OCI-LY3 (cell line): ENCODE data around the gene SLC6A11.

ENCODE experiments used
- H2AFZ ChIP-seq: fragments of 200-600, 300-600 bp; shearing (Covaris generic); 2 replicates; pipeline ENCODE4 v1.6.0; 2014; ENCODE audit warnings: antibody characterized with exemption, low read depth, low read length
- H3K27ac ChIP-seq: fragments of 200-600, 300-600 bp; sonication (generic); 2 replicates; pipeline ENCODE4 v1.5.1; 2014; ENCODE audit warnings: mild to moderate bottlenecking, low read length, moderate library complexity, mixed read lengths
- H3K27me3 ChIP-seq: fragments of 200-600, 300-600 bp; sonication (generic); 2 replicates; pipeline ENCODE4 v1.6.1; 2014; ENCODE audit warnings: low read depth, low read length, mixed read lengths
- H3K36me3 ChIP-seq: fragments of 200-600, 300-600 bp; sonication (generic); replicated peaks from 2 replicates; pipeline ENCODE3; 2014; ENCODE audit warnings: low read depth, low read length, mixed read lengths
- H3K4me1 ChIP-seq: fragments of 300-600, 200-600 bp; sonication (generic); 2 replicates; pipeline ENCODE4 v1.6.1; 2014; ENCODE audit warnings: low read length, mixed read lengths
- H3K4me2 ChIP-seq: fragments of 200-600, 300-600 bp; sonication (generic); 2 replicates; pipeline ENCODE4 v1.6.1; 2014; ENCODE audit warnings: low read length, mixed read lengths
- H3K4me3 ChIP-seq: fragments of 300-600, 200-600 bp; sonication (generic); 2 replicates; pipeline ENCODE4 v1.5.1; 2014; ENCODE audit warnings: antibody characterized with exemption, mild to moderate bottlenecking, low read length, moderate library complexity
- H3K79me2 ChIP-seq: fragments of 300-600, 200-600 bp; shearing (Covaris generic); 2 replicates; pipeline ENCODE4 v1.6.1; 2014; ENCODE audit warnings: mild to moderate bottlenecking, low read length, mixed read lengths
- H3K9ac ChIP-seq: fragments of 300-600, 200-600 bp; shearing (Covaris generic); 2 replicates; pipeline ENCODE4 v1.6.0; 2014; ENCODE audit warnings: mild to moderate bottlenecking, low read length, moderate library complexity
- H3K9me3 ChIP-seq: fragments of 200-600, 300-600 bp; shearing (Covaris generic); 2 replicates; pipeline ENCODE4 v1.6.1; 2014; ENCODE audit warnings: low read length, mixed read lengths; ENCODE audit not compliant: insufficient read depth
- H4K20me1 ChIP-seq: fragments of 200-600, 300-600 bp; sonication (generic); 2 replicates; pipeline ENCODE4 v1.6.1; 2016; ENCODE audit warnings: low read length, mixed read lengths; ENCODE audit not compliant: insufficient read depth
- CTCF ChIP-seq: fragments of 200-600, 300-600 bp; sonication (generic); IDR thresholded peaks from 2 replicates; pipeline ENCODE4 v1.5.1; 2014; ENCODE audit warnings: antibody characterized with exemption, low read length, low read depth
- EZH2phosphoT487 ChIP-seq: fragments of 200-600 bp; shearing (Covaris generic); IDR thresholded peaks from 2 replicates; pipeline ENCODE4 v1.6.1; 2018; ENCODE audit warnings: antibody characterized with exemption, mixed run types, low read depth

Gene SLC6A11

GRCh38 chr3:10917176-10917575 is 101.1 kb downstream of the SLC6A11 start:
- no peaks in the 10 kb centered on the region for H3K79me2 ChIP-seq
- H3K27ac ChIP-seq: no peak overlapping the region
- H3K36me3 ChIP-seq: no peaks in the 10 kb centered on the region
- H4K20me1 ChIP-seq: no peaks in the 10 kb centered on the region
- H3K4me1 ChIP-seq: no peaks in the 10 kb centered on the region
- H3K4me3 ChIP-seq: no peak overlapping the region
- no peaks in the 10 kb centered on the region for H3K9me3 ChIP-seq
- H3K4me2 ChIP-seq: no peak overlapping the region
- H2AFZ ChIP-seq: no peak overlapping the region
- H3K9ac ChIP-seq: no peak overlapping the region
- TF ChIP-seq CTCF (no peak), EZH2phosphoT487 (no peak)
- H3K27me3 ChIP-seq: peaks cover 25% of the 10 kb centered on the region

GRCh38 chr3:10918011-10918410 is 102.0 kb downstream of the SLC6A11 start:
- H3K27me3 ChIP-seq: peaks cover 31% of the 10 kb centered on the region

GRCh38 chr3:10919636-10920035 is 103.6 kb downstream of the SLC6A11 start:
- Histone ChIP-seq H3K36me3 (no peaks in the 10 kb centered on the region), H3K27ac (no peak overlapping the region), H4K20me1 (no peaks in the 10 kb centered on the region), H2AFZ (no peak overlapping the region), H3K9me3 (no peaks in the 10 kb centered on the region), H3K4me1 (no peaks in the 10 kb centered on the region), H3K4me2 (no peak overlapping the region), H3K4me3 (no peak overlapping the region), H3K9ac (no peak overlapping the region), H3K27me3 (peaks cover 32% of the 10 kb centered on the region), H3K79me2 (no peaks in the 10 kb centered on the region)
- TF ChIP-seq CTCF (no peak), EZH2phosphoT487 (no peak)

More at GRCh38 chr3:10918011-10918410, 102.0 kb downstream of the SLC6A11 start:
- Histone ChIP-seq H3K9me3 (no peaks in the 10 kb centered on the region), H3K79me2 (no peaks in the 10 kb centered on the region), H3K9ac (no peak overlapping the region), H3K4me2 (no peak overlapping the region), H2AFZ (no peak overlapping the region), H3K4me1 (no peaks in the 10 kb centered on the region), H3K27ac (no peak overlapping the region), H3K4me3 (no peak overlapping the region), H3K36me3 (no peaks in the 10 kb centered on the region), H4K20me1 (no peaks in the 10 kb centered on the region)
- no peak for TF ChIP-seq CTCF
- TF ChIP-seq EZH2phosphoT487: no peak

GRCh38 chr3:10925436-10926255 is 109.6 kb downstream of the SLC6A11 start:
- H3K9me3 ChIP-seq: no peaks in the 10 kb centered on the region
- no peak overlapping the region for H3K4me3 ChIP-seq
- H3K79me2 ChIP-seq: no peaks in the 10 kb centered on the region
- TF ChIP-seq CTCF: no peak
- TF ChIP-seq EZH2phosphoT487: no peak
- H3K4me1 ChIP-seq: no peaks in the 10 kb centered on the region
- no peak overlapping the region for H3K9ac ChIP-seq
- H3K36me3 ChIP-seq: no peaks in the 10 kb centered on the region
- no peaks in the 10 kb centered on the region for H4K20me1 ChIP-seq
- H2AFZ ChIP-seq: no peak overlapping the region
- no peak overlapping the region for H3K27ac ChIP-seq
- H3K4me2 ChIP-seq: no peak overlapping the region
- peaks cover 17% of the 10 kb centered on the region; the same call in 1 of the 2 replicates for H3K27me3 ChIP-seq
